ENCODE results near the gene CORO2B.

GRCh38 chr15:68642491-68642845 lies 63.7 kb downstream of the CORO2B start:
- TF ChIP-seq ISL1 (CRISPR knock-in tag; IDR thresholded peaks at IDR 0.05) (no peak), CSDC2 (CRISPR knock-in tag; IDR thresholded peaks at IDR 0.05) (no peak), TCF4 (CRISPR knock-in tag; IDR thresholded peaks at IDR 0.05; ENCODE audit: borderline replicate concordance) (no peak), GLIS3 (CRISPR knock-in tag; IDR thresholded peaks at IDR 0.05) (no peak), ZFP30 (CRISPR knock-in tag; IDR thresholded peaks at IDR 0.05) (no peak), ZFP3 (CRISPR knock-in tag; IDR thresholded peaks at IDR 0.05) (no peak), SNAI2 (CRISPR knock-in tag; IDR thresholded peaks at IDR 0.05) (no peak), RARB (CRISPR knock-in tag; IDR thresholded peaks at IDR 0.05) (no peak), BACH2 (CRISPR knock-in tag; IDR thresholded peaks at IDR 0.05; ENCODE audit: borderline replicate concordance) (no peak), ZNF70 (CRISPR knock-in tag; IDR thresholded peaks at IDR 0.05) (no peak), ZNF565 (CRISPR knock-in tag; conservative IDR thresholded peaks at IDR 0.05; ENCODE audit: low read depth) (no peak)
- TF ChIP-seq, protein P1, sequence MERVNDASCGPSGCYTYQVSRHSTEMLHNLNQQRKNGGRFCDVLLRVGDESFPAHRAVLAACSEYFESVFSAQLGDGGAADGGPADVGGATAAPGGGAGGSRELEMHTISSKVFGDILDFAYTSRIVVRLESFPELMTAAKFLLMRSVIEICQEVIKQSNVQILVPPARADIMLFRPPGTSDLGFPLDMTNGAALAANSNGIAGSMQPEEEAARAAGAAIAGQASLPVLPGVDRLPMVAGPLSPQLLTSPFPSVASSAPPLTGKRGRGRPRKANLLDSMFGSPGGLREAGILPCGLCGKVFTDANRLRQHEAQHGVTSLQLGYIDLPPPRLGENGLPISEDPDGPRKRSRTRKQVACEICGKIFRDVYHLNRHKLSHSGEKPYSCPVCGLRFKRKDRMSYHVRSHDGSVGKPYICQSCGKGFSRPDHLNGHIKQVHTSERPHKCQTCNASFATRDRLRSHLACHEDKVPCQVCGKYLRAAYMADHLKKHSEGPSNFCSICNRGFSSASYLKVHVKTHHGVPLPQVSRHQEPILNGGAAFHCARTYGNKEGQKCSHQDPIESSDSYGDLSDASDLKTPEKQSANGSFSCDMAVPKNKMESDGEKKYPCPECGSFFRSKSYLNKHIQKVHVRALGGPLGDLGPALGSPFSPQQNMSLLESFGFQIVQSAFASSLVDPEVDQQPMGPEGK (CRISPR knock-in tag; IDR thresholded peaks at IDR 0.05; ENCODE audit: borderline replicate concordance), result no peak

All from SK-N-SH treated with all-trans-retinoic acid at 6 μM for 48 hours (cell line).